ENCODE results near the gene C2CD4D.

Gene C2CD4D

GRCh38 chr1:151867765-151868411 lies 28.3 kb upstream of the C2CD4D start:
- H3K4me3 ChIP-seq (ENCODE audit: low read depth, low read length) = no peak overlapping the region
- ChIA-PET POLR2A (no interaction called here), CTCF (no interaction called here)
- no peak for TF ChIP-seq CTCF (IDR thresholded peaks at IDR 0.05; ENCODE audit: insufficient read depth, low read length, missing control alignments)
- peak; percentile 33 for DNase-seq (ENCODE audit: low read depth, low spot score)

GRCh38 chr1:151867321-151867720 lies 27.7 kb upstream of the C2CD4D start:
- POLR2A ChIA-PET = no interaction called here
- no peak for DNase-seq (ENCODE audit: low read depth, low spot score)
- TF ChIP-seq CTCF (IDR thresholded peaks at IDR 0.05; ENCODE audit: insufficient read depth, low read length, missing control alignments) = no peak
- CTCF ChIA-PET = no interaction called here
- no peak overlapping the region for H3K4me3 ChIP-seq (ENCODE audit: low read depth, low read length)

- ChIA-PET POLR2A (interaction anchor here (0.5 kb wide), 1 partner anchor 1925 kb away, joined by 4 read pairs; no protein-coding TSS in a partner anchor), CTCF (no interaction called here)
- no peak for TF ChIP-seq CTCF (IDR thresholded peaks at IDR 0.05; ENCODE audit: insufficient read depth, low read length, missing control alignments)
- H3K4me3 ChIP-seq (ENCODE audit: low read depth, low read length) = no peak overlapping the region
- no peak for DNase-seq (ENCODE audit: low read depth, low spot score)
Observed at GRCh38 chr1:151864411-151864810, 24.8 kb upstream of the C2CD4D start.

- ChIA-PET CTCF (no interaction called here), POLR2A (no interaction called here)
- H3K4me3 ChIP-seq (ENCODE audit: low read depth, low read length) = no peak overlapping the region
- no peak for DNase-seq (ENCODE audit: low read depth, low spot score)
- no peak for TF ChIP-seq CTCF (IDR thresholded peaks at IDR 0.05; ENCODE audit: insufficient read depth, low read length, missing control alignments)
Observed at GRCh38 chr1:151862604-151863003, 23.0 kb upstream of the C2CD4D start.

- ChIA-PET CTCF (interaction anchor here (1.1 kb wide), 1 partner anchor 22 kb away, joined by 3 read pairs; no protein-coding TSS in a partner anchor), POLR2A (no interaction called here)
- no peak for TF ChIP-seq CTCF (IDR thresholded peaks at IDR 0.05; ENCODE audit: insufficient read depth, low read length, missing control alignments)
- no peak overlapping the region for H3K4me3 ChIP-seq (ENCODE audit: low read depth, low read length)
- DNase-seq (ENCODE audit: low read depth, low spot score) = no peak
Observed at GRCh38 chr1:151860504-151861187, 21.0 kb upstream of the C2CD4D start.

- no peak for DNase-seq (ENCODE audit: low read depth, low spot score)
- no peak for TF ChIP-seq CTCF (IDR thresholded peaks at IDR 0.05; ENCODE audit: insufficient read depth, low read length, missing control alignments)
- ChIA-PET POLR2A (no interaction called here), CTCF (interaction anchor here (0.9 to 1.2 kb wide), 2 partner anchors 14 to 167 kb away, joined by 3 to 4 read pairs; no protein-coding TSS in a partner anchor)
- H3K4me3 ChIP-seq (ENCODE audit: low read depth, low read length) = no peak overlapping the region
Observed at GRCh38 chr1:151859891-151860293, 20.3 kb upstream of the C2CD4D start.

Measured in AG04449 (cell line).